K562 (cell line): ENCODE measurements around the gene MARK3. TPM values are rescaled to one million over a fixed set of nuclear protein-coding genes. Genes with fewer than 3 reads are reported as not detected.
A peak's percentile ranks its signal among the peaks of the same experiment; 100 is the strongest.

Experiments
- ATAC-seq: fragments of 200-7000 bp; cut with Tn5 transposase; 3 replicates; pipeline ENCODE4 v1.9.1; 2020; ENCODE audit warnings: moderate library complexity
- BruUV-seq: library from RNA; stranded (reverse); fragments of 400-500 nt; replicated peaks from 2 replicates; lab custom pipeline; 2021; lab: Mats Ljungman, UMichigan
- CTCF ChIA-PET: fragments of 300-600 bp; formaldehyde crosslinking; extraction: SDS; loops from one replicate; lab custom pipeline; 2021; ENCODE audit warnings: low intra/inter-chr PET ratio; lab: Yijun Ruan, JAX
- POLR2A ChIA-PET: fragments of 300-600, 350-650 bp; sonication (Branson Sonifier 250); formaldehyde crosslinking; extraction: SDS; loops from one replicate; lab custom pipeline; 2021; ENCODE audit warnings: antibody characterized with exemption, inconsistent platforms; lab: Yijun Ruan, JAX
- DNase-seq, 4 experiments: peaks; one replicate each; pipeline versions ENCODE4 v3.0.0 to v3.0.0-alpha.2; 2011 to 2018; ENCODE audit warnings: low spot score in 3 of 4, mixed read lengths in 3 of 4; ENCODE audit errors: extremely low read depth in 1 of 4
- FAIRE-seq: peaks from 2 replicates; lab custom pipeline; 2011; peaks lifted over from hg19 to GRCh38; lab: Jason Lieb, UNC
- H2AFZ ChIP-seq: 2 replicates; pipeline ENCODE4 v1.6.0; 2011; ENCODE audit warnings: low read depth, low read length, control low read depth, inconsistent platforms
- H3K27ac ChIP-seq: fragments of 200-600 bp; 3 replicates; pipeline ENCODE4 v1.8.0; 2011; ENCODE audit warnings: low read depth, mild to moderate bottlenecking, control low read depth, inconsistent platforms, low read length, moderate library complexity, mixed read lengths; ENCODE audit errors: extremely low read depth
- H3K27me3 ChIP-seq, 2 experiments: fragments of 300-600 bp in 1 of 2; 2 replicates in 1 of 2; 3 replicates in 1 of 2; pipeline versions ENCODE4 v1.6.0 to v1.8.0; 2011; ENCODE audit warnings: inconsistent platforms in 2 of 2, low read length in 2 of 2, mild to moderate bottlenecking in 1 of 2, mixed read lengths in 1 of 2, moderate library complexity in 1 of 2; ENCODE audit not compliant: control insufficient read depth in 2 of 2, insufficient read depth in 2 of 2
- H3K36me3 ChIP-seq: fragments of 300-600 bp; 3 replicates; pipeline ENCODE4 v1.8.0; 2011; ENCODE audit warnings: mild to moderate bottlenecking, low read length, inconsistent platforms; ENCODE audit not compliant: control insufficient read depth, insufficient read depth
- H3K4me1 ChIP-seq, 2 experiments: fragments of 200-600 bp in 1 of 2; replicated peaks in 1 of 2; 2 replicates in 1 of 2; 3 replicates in 1 of 2; pipeline versions ENCODE4 v1.5.1 to v1.8.0; 2011; ENCODE audit warnings: inconsistent platforms in 2 of 2, low read length in 2 of 2, mild to moderate bottlenecking in 1 of 2, mixed read lengths in 1 of 2, moderate library complexity in 1 of 2; ENCODE audit not compliant: control insufficient read depth in 2 of 2, insufficient read depth in 2 of 2
- H3K4me2 ChIP-seq: 2 replicates; pipeline ENCODE4 v1.6.1; 2011; ENCODE audit warnings: low read length, control low read depth, inconsistent platforms, mixed read lengths; ENCODE audit not compliant: insufficient read depth
- H3K4me3 ChIP-seq: fragments of 200-600 bp; sonication (generic), shearing (Covaris generic); 2 replicates; pipeline ENCODE4 v1.5.1; 2016; ENCODE audit warnings: control low read depth, inconsistent platforms
- H3K79me2 ChIP-seq: fragments of 200-600 bp; 3 replicates; pipeline ENCODE4 v1.8.0; 2011; ENCODE audit warnings: low read length, inconsistent platforms; ENCODE audit not compliant: control insufficient read depth, insufficient read depth
- H3K9ac ChIP-seq, 2 experiments: 2 replicates each; pipeline versions ENCODE4 v1.6.0 to v1.6.1; 2011; ENCODE audit warnings: low read depth in 2 of 2, low read length in 2 of 2, control low read depth in 1 of 2, inconsistent platforms in 1 of 2, mild to moderate bottlenecking in 1 of 2, mixed read lengths in 1 of 2; ENCODE audit not compliant: insufficient read depth in 1 of 2
- H3K9me1 ChIP-seq: one replicate; pipeline ENCODE4 v1.6.0; 2011; ENCODE audit warnings: inconsistent platforms, mild to moderate bottlenecking, low read length, moderate library complexity; ENCODE audit not compliant: control insufficient read depth, insufficient read depth
- H3K9me3 ChIP-seq: replicated peaks from 2 replicates; pipeline ENCODE4 v1.5.1; 2011; ENCODE audit warnings: low read depth, low read length, inconsistent platforms; ENCODE audit not compliant: control insufficient read depth, insufficient read depth
- H4K20me1 ChIP-seq: replicated peaks from 2 replicates; pipeline ENCODE4 v1.6.1; 2011; ENCODE audit warnings: low read length, inconsistent platforms, mixed read lengths; ENCODE audit not compliant: control insufficient read depth, insufficient read depth
- GMEB1 ChIP-seq: fragments of 250-450 bp; sonication (Bioruptor Pico); IDR thresholded peaks from 2 replicates; pipeline ENCODE4 v1.4.0; 2020; ENCODE audit warnings: mild to moderate bottlenecking
- HSF4 ChIP-seq: fragments of 250-450 bp; sonication (Bioruptor Pico); IDR thresholded peaks from 2 replicates; pipeline ENCODE4 v2.1.2; 2022; ENCODE audit warnings: mild to moderate bottlenecking, moderate library complexity, borderline replicate concordance
- PHB2 ChIP-seq: fragments of 450-650 bp; IDR thresholded peaks from 2 replicates; pipeline ENCODE4 v1.6.1; 2017; ENCODE audit warnings: low read depth
- RREB1 ChIP-seq: fragments of 250-450 bp; sonication (Bioruptor Pico); IDR thresholded peaks from 2 replicates; pipeline ENCODE4 v1.4.0; 2020
- ZBTB26 ChIP-seq: fragments of 450-650 bp; formaldehyde crosslinking; IDR thresholded peaks from 2 replicates; pipeline ENCODE4 v1.4.0; 2022; ENCODE audit warnings: missing genetic modification characterization
- WGBS: fragments of 100-300 bp; shearing (Covaris generic); methylation state at CpG from one replicate; pipeline ENCODE4 v1.1.6; 2016; ENCODE audit warnings: low coverage, mixed read lengths; ENCODE audit not compliant: insufficient coverage; ENCODE audit errors: missing lambda C conversion rate; 5-methylcytosine and 5-hydroxymethylcytosine counted together
- in situ Hi-C: fragments of 300-500 bp; cut with MboI; formaldehyde crosslinking; loops from 4 replicates; pipeline ENCODE4 v1.15.0; 2018; ENCODE audit warnings: inconsistent platforms, mixed read lengths
- intact Hi-C: fragments of 100-400 bp; cut with micrococcal nuclease; formaldehyde crosslinking; loops from 2 replicates; pipeline ENCODE4 v1.14.2; 2022
- polyA plus RNA-seq, 8 experiments: library from polyadenylated mRNA; depleted of rRNA in 4 of 8; stranded (reverse) in 5 of 8; unstranded in 3 of 8; fragments of >200 nt; fragmentation: Nextera tagmentation in 2 of 8; fragmentation: Illumina TruSeq in 1 of 8; extraction: Ambion mirVana in 2 of 8; extraction: Trizol in 1 of 8; gene quantifications; 2 replicates each; pipeline versions ENCODE4 v1.2.1 to v1.2.3, GENCODE V29; 2011 to 2014; ENCODE audit warnings: inconsistent platforms in 1 of 8, missing spikeins in 1 of 8
- total RNA-seq, 7 experiments: library from RNA; depleted of rRNA in 6 of 7; stranded (reverse); fragments of >200 nt in 6 of 7; fragmentation: Illumina TruSeq in 2 of 7; extraction: Trizol in 2 of 7; gene quantifications; 2 replicates each; pipeline versions ENCODE4 v1.2.1 to v1.2.3, GENCODE V29; 2011 to 2021; ENCODE audit warnings: low replicate concordance in 1 of 7

Gene MARK3
- total and polyA plus RNA-seq, 9 of the 15 experiments (the other 6 are each of a cell fraction or from before 2014, with no cell fraction given) = 10.1 to 68.7 (median 56.3) TPM

- intact Hi-C loops (loop anchor here (5.0 kb wide), 1 partner anchor 37 kb away; no protein-coding TSS in a partner anchor), in situ Hi-C loops (no loop called here)
- Histone ChIP-seq H3K9me1 (no peaks in the 10 kb centered on the region), H3K27me3 (no peaks in the 10 kb centered on the region), H3K9me3 (no peaks in the 10 kb centered on the region), H2AFZ (no peak overlapping the region), H3K9ac (peak overlapping the region in 1 of 2 experiments; percentile 31; a peak in 1 of 4 replicates), H3K4me3 (no peak overlapping the region), H3K27ac (peak overlapping the region; percentile 79; the same call in 2 of the 3 replicates), H3K79me2 (peaks cover 81% of the 10 kb centered on the region), H3K36me3 (peaks cover 36% of the 10 kb centered on the region; the same call in 2 of the 3 replicates), H3K4me2 (no peak overlapping the region), H3K4me1 (peaks cover 3 to 21% of the 10 kb centered on the region in 2 experiments), H4K20me1 (no peaks in the 10 kb centered on the region)
- 69% methylated on average over 3 of the region's 3 CpGs for WGBS
- TF ChIP-seq HSF4 (no peak), RREB1 (CRISPR knock-in tag) (no peak), GMEB1 (CRISPR knock-in tag) (no peak), PHB2 (no peak), ZBTB26 (CRISPR knock-in tag) (no peak)
- POLR2A ChIA-PET = interaction anchor here (2.7 kb wide), 1 partner anchor 12 kb away, joined by 15 read pairs; no protein-coding TSS in a partner anchor
- DNase-seq (no peak), FAIRE-seq (no peak), ATAC-seq (no peak)
- BruUV-seq = TSS peak; percentile 25
- CTCF ChIA-PET = no interaction called here
Observed at GRCh38 chr14:103428723-103429556, 43.7 kb downstream of the MARK3 start.
